Measurements from ENCODE around the gene L3MBTL4. TPM values are rescaled to one million over a fixed set of nuclear protein-coding genes. Genes with fewer than 3 reads are reported as not detected.
"Not testable (repeated sequence)": the region's sequence is repeated elsewhere in the genome, so short reads cannot be mapped to it uniquely, and the experiment has no call there.

L3MBTL4 gene
- polyA plus RNA-seq, 1 of the 3 experiments (the other 2 are of a cell fraction): 0.02 TPM

DNA sequence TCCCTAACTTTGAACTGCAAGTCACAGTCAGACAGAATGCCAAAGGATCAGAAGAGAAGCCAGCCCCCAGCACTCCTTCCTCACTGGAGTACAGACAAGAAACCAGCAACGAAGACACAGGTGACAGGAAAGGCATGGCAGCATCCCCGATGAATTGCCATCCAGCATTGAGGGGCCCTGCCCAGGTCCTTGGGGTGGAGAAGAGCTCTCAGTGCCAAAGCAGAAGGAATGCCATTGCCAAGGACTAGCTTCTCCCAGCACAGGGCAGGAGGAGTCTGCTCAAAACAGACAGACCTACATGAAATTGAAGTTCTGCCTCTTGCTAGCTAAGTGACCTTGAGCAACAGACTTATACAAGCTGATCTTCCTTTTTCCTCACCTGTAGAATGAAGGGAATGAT is 220.1 kb downstream of the L3MBTL4 start:
- Histone ChIP-seq H3K9ac (no peak overlapping the region), H3K27me3 (ENCODE audit: insufficient read depth) (no peaks in the 10 kb centered on the region), H3K4me1 (ENCODE audit: control insufficient read depth in 1 of 2, insufficient read depth in 2 of 2, low read depth in 1 of 2, low read length in 1 of 2) (peaks cover 0 to 4% of the 10 kb centered on the region in 2 experiments; a peak in 1 of 4 replicates), H3K4me2 (no peak overlapping the region), H3K36me3 (replicated peaks in 1 of 2; ENCODE audit: control insufficient read depth in 1 of 2, insufficient read depth in 2 of 2, low read length in 1 of 2) (no peaks in the 10 kb centered on the region), H3K9me3 (no peaks in the 10 kb centered on the region), H3K27ac (ENCODE audit: low read depth in 2 of 2, low read length in 1 of 2) (no peak overlapping the region), H2AFZ (ENCODE audit: low read depth) (no peak overlapping the region), H3K79me2 (ENCODE audit: insufficient read depth) (no peaks in the 10 kb centered on the region), H4K20me1 (ENCODE audit: insufficient read depth) (no peaks in the 10 kb centered on the region), H3K4me3 (ENCODE audit: low read depth in 2 of 2, low read length in 1 of 2) (no peak overlapping the region), H3K9me2 (no peaks in the 10 kb centered on the region), H3F3A (replicated peaks; ENCODE audit: insufficient read depth) (no peaks in the 10 kb centered on the region)
- no peak for DNase-seq
- TF ChIP-seq NRF1 (IDR thresholded peaks at IDR 0.05; ENCODE audit: low read depth, low read length) (no peak), YY1 (IDR thresholded peaks at IDR 0.05; ENCODE audit: low read depth) (no peak)
- ChIA-PET POLR2A (no interaction called here), CTCF (no interaction called here)
- 27% methylated on average over 2 of the region's 2 CpGs for WGBS (ENCODE audit: low lambda C conversion rate)

DNA sequence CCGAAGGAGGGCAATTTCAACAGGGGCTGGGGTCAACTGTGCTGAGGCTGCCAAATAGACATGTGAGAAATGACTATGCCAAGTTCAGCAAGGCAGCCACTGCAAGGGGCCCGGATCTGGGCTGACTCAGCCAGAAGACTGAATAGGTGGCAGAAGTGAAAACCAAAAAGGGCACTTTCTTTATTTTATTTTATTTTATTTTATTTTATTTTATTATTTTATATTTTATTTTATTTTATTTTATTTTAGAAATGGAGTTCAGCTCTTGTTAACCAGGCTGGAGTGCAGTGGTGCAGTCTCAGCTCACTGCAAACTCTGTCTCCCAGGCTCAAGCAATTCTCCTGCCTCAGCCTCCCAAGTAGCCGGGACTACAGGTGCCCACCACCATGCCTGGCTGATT is 228.9 kb downstream of the L3MBTL4 start:
- DNase-seq; H4K20me1 ChIP-seq (ENCODE audit: insufficient read depth); H3K4me1 ChIP-seq (ENCODE audit: control insufficient read depth in 1 of 2, insufficient read depth in 2 of 2, low read depth in 1 of 2, low read length in 1 of 2); H3K4me2 ChIP-seq; H3K9me3 ChIP-seq; CTCF ChIA-PET; H3K9me2 ChIP-seq; POLR2A ChIA-PET; H3K9ac ChIP-seq; H3K79me2 ChIP-seq (ENCODE audit: insufficient read depth); H2AFZ ChIP-seq (ENCODE audit: low read depth); H3K27me3 ChIP-seq (ENCODE audit: insufficient read depth); H3K4me3 ChIP-seq (ENCODE audit: low read depth in 2 of 2, low read length in 1 of 2); H3K27ac ChIP-seq (ENCODE audit: low read depth in 2 of 2, low read length in 1 of 2); H3F3A ChIP-seq (replicated peaks; ENCODE audit: insufficient read depth); H3K36me3 ChIP-seq (replicated peaks in 1 of 2; ENCODE audit: control insufficient read depth in 1 of 2, insufficient read depth in 2 of 2, low read length in 1 of 2): not testable (repeated sequence)
- WGBS (ENCODE audit: low lambda C conversion rate): 35% methylated on average over 3 of the region's 3 CpGs

DNA sequence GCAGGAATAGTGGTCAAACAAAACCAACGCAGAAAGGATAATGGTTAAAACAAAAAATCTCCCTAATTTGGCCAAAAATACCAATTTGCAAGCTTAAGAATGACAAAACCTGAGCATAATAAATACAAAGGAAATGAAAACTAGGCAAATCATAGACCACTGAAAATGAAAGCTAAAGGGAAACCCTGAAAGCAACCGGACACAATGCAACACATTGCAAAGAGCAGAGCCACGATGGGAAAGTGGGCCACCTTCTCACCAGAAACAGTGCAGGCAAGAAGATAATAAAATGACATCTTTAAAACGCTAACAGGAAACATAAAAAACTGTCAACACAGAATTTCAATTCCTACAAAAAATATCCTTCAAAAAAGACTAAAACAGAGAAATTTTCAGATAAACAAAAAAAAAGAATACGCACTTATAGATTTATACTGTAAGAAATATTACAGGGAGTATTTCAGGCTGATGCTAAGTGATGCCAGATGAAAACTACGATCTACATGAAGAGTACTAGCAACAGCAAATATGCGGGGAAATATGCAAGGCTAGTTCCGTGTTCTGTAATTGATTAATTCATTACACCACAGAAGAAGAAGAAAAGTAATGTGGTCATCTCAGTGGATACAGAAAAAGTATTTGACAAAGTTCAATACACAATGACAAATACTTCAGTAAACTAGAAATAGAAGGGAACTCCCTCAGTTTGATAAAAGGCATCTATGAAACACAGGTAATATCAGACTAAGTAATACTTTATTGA is 239.5 kb downstream of the L3MBTL4 start:
- TF ChIP-seq, protein P1, sequence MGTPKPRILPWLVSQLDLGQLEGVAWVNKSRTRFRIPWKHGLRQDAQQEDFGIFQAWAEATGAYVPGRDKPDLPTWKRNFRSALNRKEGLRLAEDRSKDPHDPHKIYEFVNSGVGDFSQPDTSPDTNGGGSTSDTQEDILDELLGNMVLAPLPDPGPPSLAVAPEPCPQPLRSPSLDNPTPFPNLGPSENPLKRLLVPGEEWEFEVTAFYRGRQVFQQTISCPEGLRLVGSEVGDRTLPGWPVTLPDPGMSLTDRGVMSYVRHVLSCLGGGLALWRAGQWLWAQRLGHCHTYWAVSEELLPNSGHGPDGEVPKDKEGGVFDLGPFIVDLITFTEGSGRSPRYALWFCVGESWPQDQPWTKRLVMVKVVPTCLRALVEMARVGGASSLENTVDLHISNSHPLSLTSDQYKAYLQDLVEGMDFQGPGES (IDR thresholded peaks at IDR 0.05; ENCODE audit: low read depth, low read length): no peak
- no peak for TF ChIP-seq NRF1 (IDR thresholded peaks at IDR 0.05; ENCODE audit: low read depth, low read length)
- TF ChIP-seq TAF1 (IDR thresholded peaks at IDR 0.05; ENCODE audit: borderline replicate concordance, low read depth, low read length): no peak
- TF ChIP-seq, protein P2, sequence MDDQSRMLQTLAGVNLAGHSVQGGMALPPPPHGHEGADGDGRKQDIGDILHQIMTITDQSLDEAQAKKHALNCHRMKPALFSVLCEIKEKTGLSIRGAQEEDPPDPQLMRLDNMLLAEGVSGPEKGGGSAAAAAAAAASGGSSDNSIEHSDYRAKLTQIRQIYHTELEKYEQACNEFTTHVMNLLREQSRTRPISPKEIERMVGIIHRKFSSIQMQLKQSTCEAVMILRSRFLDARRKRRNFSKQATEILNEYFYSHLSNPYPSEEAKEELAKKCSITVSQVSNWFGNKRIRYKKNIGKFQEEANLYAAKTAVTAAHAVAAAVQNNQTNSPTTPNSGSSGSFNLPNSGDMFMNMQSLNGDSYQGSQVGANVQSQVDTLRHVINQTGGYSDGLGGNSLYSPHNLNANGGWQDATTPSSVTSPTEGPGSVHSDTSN (IDR thresholded peaks at IDR 0.05): no peak
- no peak for TF ChIP-seq RFX5 (IDR thresholded peaks at IDR 0.05; ENCODE audit: low read length)
- no peak for TF ChIP-seq EZH2phosphoT487 (IDR thresholded peaks at IDR 0.05; ENCODE audit: borderline replicate concordance, low read depth)
- no peak for TF ChIP-seq GATA2 (CRISPR knock-in tag; IDR thresholded peaks at IDR 0.05)
- no peak for TF ChIP-seq NFIC (IDR thresholded peaks at IDR 0.05; ENCODE audit: borderline replicate concordance)
- TF ChIP-seq, protein P3, sequence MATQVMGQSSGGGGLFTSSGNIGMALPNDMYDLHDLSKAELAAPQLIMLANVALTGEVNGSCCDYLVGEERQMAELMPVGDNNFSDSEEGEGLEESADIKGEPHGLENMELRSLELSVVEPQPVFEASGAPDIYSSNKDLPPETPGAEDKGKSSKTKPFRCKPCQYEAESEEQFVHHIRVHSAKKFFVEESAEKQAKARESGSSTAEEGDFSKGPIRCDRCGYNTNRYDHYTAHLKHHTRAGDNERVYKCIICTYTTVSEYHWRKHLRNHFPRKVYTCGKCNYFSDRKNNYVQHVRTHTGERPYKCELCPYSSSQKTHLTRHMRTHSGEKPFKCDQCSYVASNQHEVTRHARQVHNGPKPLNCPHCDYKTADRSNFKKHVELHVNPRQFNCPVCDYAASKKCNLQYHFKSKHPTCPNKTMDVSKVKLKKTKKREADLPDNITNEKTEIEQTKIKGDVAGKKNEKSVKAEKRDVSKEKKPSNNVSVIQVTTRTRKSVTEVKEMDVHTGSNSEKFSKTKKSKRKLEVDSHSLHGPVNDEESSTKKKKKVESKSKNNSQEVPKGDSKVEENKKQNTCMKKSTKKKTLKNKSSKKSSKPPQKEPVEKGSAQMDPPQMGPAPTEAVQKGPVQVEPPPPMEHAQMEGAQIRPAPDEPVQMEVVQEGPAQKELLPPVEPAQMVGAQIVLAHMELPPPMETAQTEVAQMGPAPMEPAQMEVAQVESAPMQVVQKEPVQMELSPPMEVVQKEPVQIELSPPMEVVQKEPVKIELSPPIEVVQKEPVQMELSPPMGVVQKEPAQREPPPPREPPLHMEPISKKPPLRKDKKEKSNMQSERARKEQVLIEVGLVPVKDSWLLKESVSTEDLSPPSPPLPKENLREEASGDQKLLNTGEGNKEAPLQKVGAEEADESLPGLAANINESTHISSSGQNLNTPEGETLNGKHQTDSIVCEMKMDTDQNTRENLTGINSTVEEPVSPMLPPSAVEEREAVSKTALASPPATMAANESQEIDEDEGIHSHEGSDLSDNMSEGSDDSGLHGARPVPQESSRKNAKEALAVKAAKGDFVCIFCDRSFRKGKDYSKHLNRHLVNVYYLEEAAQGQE (IDR thresholded peaks at IDR 0.05; ENCODE audit: low read depth, low read length): no peak
- no peak for TF ChIP-seq MXI1 (IDR thresholded peaks at IDR 0.05; ENCODE audit: low read depth, low read length)
- no peak for TF ChIP-seq RCOR1 (IDR thresholded peaks at IDR 0.05; ENCODE audit: low read length)
- no peak for TF ChIP-seq RXRA (IDR thresholded peaks at IDR 0.05; ENCODE audit: borderline replicate concordance, low read depth)
- TF ChIP-seq SIN3A (IDR thresholded peaks at IDR 0.05; ENCODE audit: borderline replicate concordance, low read depth, low read length): no peak
- TF ChIP-seq CHD2 (IDR thresholded peaks at IDR 0.05; ENCODE audit: low read length, partially characterized antibody): no peak
- Histone ChIP-seq H3K4me3 (ENCODE audit: low read depth in 2 of 2, low read length in 1 of 2) (no peak overlapping the region), H3K4me1 (ENCODE audit: control insufficient read depth in 1 of 2, insufficient read depth in 2 of 2, low read depth in 1 of 2, low read length in 1 of 2) (no peaks in the 10 kb centered on the region), H3F3A (replicated peaks; ENCODE audit: insufficient read depth) (no peaks in the 10 kb centered on the region), H3K9me3 (no peaks in the 10 kb centered on the region), H4K20me1 (ENCODE audit: insufficient read depth) (no peaks in the 10 kb centered on the region), H3K27me3 (ENCODE audit: insufficient read depth) (no peaks in the 10 kb centered on the region), H3K4me2 (no peak overlapping the region), H3K9me2 (no peaks in the 10 kb centered on the region), H3K9ac (no peak overlapping the region), H3K27ac (ENCODE audit: low read depth in 2 of 2, low read length in 1 of 2) (no peak overlapping the region), H3K79me2 (ENCODE audit: insufficient read depth) (no peaks in the 10 kb centered on the region), H3K36me3 (replicated peaks in 1 of 2; ENCODE audit: control insufficient read depth in 1 of 2, insufficient read depth in 2 of 2, low read length in 1 of 2) (no peaks in the 10 kb centered on the region), H2AFZ (ENCODE audit: low read depth) (no peak overlapping the region)
- CTCF ChIA-PET: no interaction called here
- 61% methylated on average over 8 of the region's 8 CpGs for WGBS (ENCODE audit: low lambda C conversion rate)
- POLR2A ChIA-PET: no interaction called here
- no peak for DNase-seq

Data from SK-N-SH (cell line).